Osteocyte (in vitro differentiated cells): ENCODE measurements around the gene RFC1. TPM values are rescaled to one million over a fixed set of nuclear protein-coding genes. Genes with fewer than 3 reads are reported as not detected.

ENCODE experiments used
- DNase-seq: peaks from one replicate; pipeline ENCODE4 v3.0.0; 2021; ENCODE audit warnings: mixed read lengths; ENCODE audit not compliant: unreplicated experiment; ENCODE audit errors: extremely low spot score
- H3K27ac Mint-ChIP-seq: one replicate; pipeline ENCODE4 v1.8.0; 2021; ENCODE audit warnings: mild to moderate bottlenecking, mixed read lengths; ENCODE audit not compliant: unreplicated experiment
- H3K27me3 Mint-ChIP-seq: one replicate; pipeline ENCODE4 v1.8.0; 2021; ENCODE audit warnings: mixed read lengths; ENCODE audit not compliant: unreplicated experiment
- H3K36me3 Mint-ChIP-seq: one replicate; pipeline ENCODE4 v1.8.0; 2021; ENCODE audit warnings: mixed read lengths; ENCODE audit not compliant: unreplicated experiment
- H3K4me1 Mint-ChIP-seq: one replicate; pipeline ENCODE4 v1.8.0; 2021; ENCODE audit warnings: mixed read lengths; ENCODE audit not compliant: unreplicated experiment
- H3K4me3 Mint-ChIP-seq: one replicate; pipeline ENCODE4 v1.8.0; 2021; ENCODE audit warnings: mild to moderate bottlenecking, moderate library complexity, mixed read lengths; ENCODE audit not compliant: unreplicated experiment
- H3K9me3 Mint-ChIP-seq: one replicate; pipeline ENCODE4 v1.8.0; 2021; ENCODE audit warnings: mixed read lengths; ENCODE audit not compliant: unreplicated experiment
- CTCF ChIP-seq: fragments of 200-600 bp; sonication (generic); IDR thresholded peaks from 2 replicates; pipeline ENCODE4 v1.5.0; 2021; ENCODE audit warnings: antibody characterized with exemption, mild to moderate bottlenecking, moderate library complexity
- total RNA-seq: library from RNA; stranded (reverse); gene quantifications from 2 replicates; pipeline ENCODE4 v1.2.1, GENCODE V29; 2021

The RFC1 gene
- total RNA-seq, 1 donor from 2014 or later = 48.8 TPM

GRCh38 chr4:39291686-39292085, 74.5 kb downstream of the RFC1 start:
- no peak for TF ChIP-seq CTCF
- no peak for DNase-seq
- H3K4me3 Mint-ChIP-seq = no peak overlapping the region
- no peak overlapping the region for H3K27ac Mint-ChIP-seq
- no peaks in the 10 kb centered on the region for H3K9me3 Mint-ChIP-seq
- H3K36me3 Mint-ChIP-seq = peaks cover 61% of the 10 kb centered on the region
- H3K27me3 Mint-ChIP-seq = no peaks in the 10 kb centered on the region
- no peaks in the 10 kb centered on the region for H3K4me1 Mint-ChIP-seq

- no peaks in the 10 kb centered on the region for H3K27me3 Mint-ChIP-seq
- H3K4me3 Mint-ChIP-seq = no peak overlapping the region
- H3K9me3 Mint-ChIP-seq = no peaks in the 10 kb centered on the region
- no peak for TF ChIP-seq CTCF
- DNase-seq = no peak
- H3K36me3 Mint-ChIP-seq = peaks cover 63% of the 10 kb centered on the region
- no peak overlapping the region for H3K27ac Mint-ChIP-seq
- peaks cover 5% of the 10 kb centered on the region for H3K4me1 Mint-ChIP-seq
Measured at GRCh38 chr4:39287223-39287622, 78.9 kb downstream of the RFC1 start.

GRCh38 chr4:39286263-39286662, 79.9 kb downstream of the RFC1 start:
- DNase-seq = no peak
- H3K36me3 Mint-ChIP-seq = peaks cover 66% of the 10 kb centered on the region
- no peaks in the 10 kb centered on the region for H3K9me3 Mint-ChIP-seq
- H3K27ac Mint-ChIP-seq = no peak overlapping the region
- TF ChIP-seq CTCF = no peak
- no peak overlapping the region for H3K4me3 Mint-ChIP-seq
- no peaks in the 10 kb centered on the region for H3K27me3 Mint-ChIP-seq
- peaks cover 5% of the 10 kb centered on the region for H3K4me1 Mint-ChIP-seq

GRCh38 chr4:39285853-39286252, 80.3 kb downstream of the RFC1 start:
- Mint-ChIP-seq H3K4me3 (no peak overlapping the region), H3K36me3 (peaks cover 62% of the 10 kb centered on the region), H3K4me1 (peaks cover 5% of the 10 kb centered on the region), H3K27ac (no peak overlapping the region), H3K9me3 (no peaks in the 10 kb centered on the region), H3K27me3 (no peaks in the 10 kb centered on the region)
- no peak for DNase-seq
- no peak for TF ChIP-seq CTCF

- H3K27ac Mint-ChIP-seq = no peak overlapping the region
- peaks cover 5% of the 10 kb centered on the region for H3K4me1 Mint-ChIP-seq
- H3K36me3 Mint-ChIP-seq = peaks cover 58% of the 10 kb centered on the region
- no peak for DNase-seq
- TF ChIP-seq CTCF = no peak
- H3K9me3 Mint-ChIP-seq = no peaks in the 10 kb centered on the region
- no peak overlapping the region for H3K4me3 Mint-ChIP-seq
- no peaks in the 10 kb centered on the region for H3K27me3 Mint-ChIP-seq
Measured at GRCh38 chr4:39285111-39285795, 80.9 kb downstream of the RFC1 start.
